Activated effector memory CD4-positive, alpha-beta T cell treated with anti-CD3 and anti-CD28 coated beads, Interleukin-2, amount 50 U/mL, for 16 hours (primary cell): ENCODE measurements around the gene SLC39A11.

Experiments
- DNase-seq: peaks from one replicate; pipeline ENCODE4 v3.0.0-alpha.2; 2020

The SLC39A11 gene

DNA sequence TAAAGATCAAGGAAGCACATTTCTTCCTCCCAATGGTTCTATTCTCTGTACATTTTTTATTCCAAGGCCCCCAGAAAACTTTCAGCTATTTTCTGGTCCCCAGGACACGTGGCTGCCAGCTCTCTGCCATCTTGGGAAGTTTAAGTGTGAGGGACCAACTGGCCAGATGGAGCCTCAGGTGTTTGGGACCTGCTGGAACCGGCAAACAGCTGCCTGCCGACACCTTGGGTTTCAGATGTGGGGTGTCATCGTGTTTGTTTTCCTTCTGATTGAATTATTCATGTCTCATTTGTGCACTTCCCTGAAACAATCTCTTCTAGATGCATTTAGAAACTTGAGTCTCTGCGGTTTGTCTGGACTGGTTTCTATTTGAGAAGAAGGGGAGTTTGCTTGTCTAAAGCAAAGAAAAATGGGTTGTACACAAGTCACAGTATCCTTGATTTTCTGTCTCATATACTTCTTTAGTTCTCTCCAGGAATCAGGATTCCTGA is 386.5 kb downstream of the SLC39A11 start:
- no peak for DNase-seq

DNA sequence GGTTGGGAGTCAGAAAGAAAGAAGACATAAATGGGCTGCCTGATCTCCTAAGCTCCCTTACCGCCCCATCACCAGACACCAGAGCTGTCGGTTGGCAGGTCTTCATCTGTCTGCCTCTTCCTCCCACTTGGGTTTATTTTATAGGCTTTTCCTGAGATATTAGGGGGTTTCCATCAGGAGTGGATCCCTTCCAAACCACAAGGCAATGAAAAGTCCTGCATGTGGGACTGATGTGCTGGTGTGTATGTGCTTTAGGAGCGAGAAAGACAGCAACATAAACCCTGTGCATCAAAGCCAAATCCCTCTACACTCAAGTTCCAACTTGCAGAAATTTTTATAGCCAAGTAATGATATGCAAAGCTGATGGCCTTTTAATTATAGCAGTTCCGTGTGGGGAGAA is 389.5 kb downstream of the SLC39A11 start:
- no peak for DNase-seq

DNA sequence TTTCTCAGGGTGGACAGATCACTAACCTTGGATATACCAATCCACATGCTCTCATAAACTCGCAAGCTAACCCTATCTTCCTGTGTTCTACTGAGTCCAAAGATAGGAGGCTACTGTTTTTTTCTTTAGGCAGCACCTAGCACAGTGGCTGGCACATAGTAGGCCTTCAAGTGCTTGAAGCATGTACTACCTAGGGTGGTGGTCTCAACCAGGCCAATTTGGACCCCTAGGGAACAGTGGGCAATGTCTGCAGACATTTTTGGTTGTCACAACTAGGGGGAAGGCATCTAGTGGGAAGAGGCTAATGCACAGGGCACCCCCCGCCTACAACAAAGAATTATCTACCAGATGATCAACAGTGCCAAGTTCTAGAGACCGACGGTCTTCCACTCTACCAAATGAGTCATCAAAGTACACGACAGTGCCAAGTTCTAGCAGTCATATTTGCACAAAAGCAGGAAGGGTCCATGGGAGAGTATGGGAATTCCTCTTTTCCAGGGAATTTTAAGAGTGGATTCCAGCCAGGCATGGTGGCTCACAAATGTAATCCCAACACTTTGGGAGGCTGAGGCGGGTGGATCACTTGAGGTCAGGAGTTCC is 390.3 kb downstream of the SLC39A11 start:
- DNase-seq, result no peak

DNA sequence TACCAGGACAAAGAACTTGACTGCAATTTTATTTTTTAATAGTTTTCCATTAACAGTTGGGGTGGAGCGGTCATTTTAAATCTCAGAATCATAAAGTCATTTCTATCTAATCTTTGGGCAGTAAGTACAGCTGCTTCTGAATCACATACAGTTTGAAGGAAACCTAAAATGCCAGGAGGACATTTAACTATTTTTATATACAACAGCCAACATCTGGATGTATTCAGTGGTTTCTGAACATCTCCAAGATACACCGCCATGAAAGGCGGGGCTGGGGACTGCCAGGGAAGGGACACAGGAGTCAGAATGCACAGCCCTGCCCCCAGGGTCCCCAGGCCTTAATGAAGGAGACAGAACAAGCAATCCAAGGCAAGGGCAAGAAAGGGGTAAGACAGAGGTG is 392.3 kb downstream of the SLC39A11 start:
- DNase-seq, result no peak

DNA sequence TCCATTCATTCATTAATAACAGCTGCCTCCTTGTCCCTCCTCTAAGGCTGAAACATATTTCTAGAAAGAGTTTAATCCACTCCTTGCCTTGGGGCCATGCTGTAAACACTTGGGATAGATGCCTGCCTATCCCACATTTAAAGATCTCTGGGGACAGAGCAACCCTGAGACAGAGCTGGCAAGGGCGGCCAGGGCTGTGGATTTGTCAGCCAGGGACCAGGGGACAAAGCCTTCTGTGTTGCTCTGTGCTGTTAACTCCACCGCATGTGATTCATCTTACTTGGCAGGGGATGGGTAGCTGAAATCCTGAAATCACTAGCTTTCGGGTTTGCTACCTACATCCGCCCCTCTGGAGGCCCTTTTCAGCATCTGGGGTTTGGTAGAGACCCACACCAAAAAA is 392.9 kb downstream of the SLC39A11 start:
- no peak for DNase-seq

DNA sequence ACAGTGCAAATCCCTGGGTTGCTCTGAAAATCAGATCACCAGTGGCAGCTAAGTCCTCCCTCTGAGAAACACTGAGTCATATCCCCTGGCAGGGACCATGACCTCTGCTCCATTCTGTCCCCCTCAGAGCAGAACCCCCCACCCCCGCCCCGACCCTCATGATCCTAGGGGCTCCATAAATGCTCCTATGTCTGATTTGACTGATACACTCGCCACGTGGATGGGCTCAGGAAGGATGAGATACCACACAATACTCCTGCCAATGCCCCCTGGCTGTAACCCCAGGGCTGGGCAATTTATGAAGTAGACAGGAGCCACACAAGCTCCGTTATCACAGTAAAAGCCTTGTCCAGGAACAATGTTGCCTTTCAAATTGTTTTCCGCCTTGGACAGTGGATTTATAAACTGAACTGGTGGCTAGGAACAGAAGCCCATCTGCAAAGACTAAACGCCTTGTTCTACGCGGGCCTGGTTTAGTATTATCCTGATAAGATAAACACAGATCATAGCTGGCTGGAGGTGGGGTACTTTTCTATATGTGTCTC is 394.8 kb downstream of the SLC39A11 start:
- DNase-seq, result no peak

DNA sequence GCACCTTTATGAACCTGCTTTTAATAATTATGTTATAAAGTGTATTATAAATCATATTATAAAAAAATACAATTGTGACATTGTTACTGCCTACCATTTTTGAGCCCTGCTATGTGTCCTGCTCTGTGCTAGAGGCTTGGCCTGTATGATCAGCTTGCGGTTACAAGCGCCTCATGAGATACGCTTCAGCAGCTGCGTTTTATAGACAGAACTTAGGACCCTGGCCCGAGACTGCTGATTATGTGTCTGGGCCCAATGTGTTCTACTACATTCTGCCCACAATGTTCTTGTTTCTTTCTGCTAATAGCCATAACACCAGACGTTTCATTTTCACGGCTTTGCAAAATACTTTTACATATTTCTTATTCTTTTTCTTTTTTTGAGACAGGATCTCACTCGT is 395.8 kb downstream of the SLC39A11 start:
- DNase-seq, result no peak

DNA sequence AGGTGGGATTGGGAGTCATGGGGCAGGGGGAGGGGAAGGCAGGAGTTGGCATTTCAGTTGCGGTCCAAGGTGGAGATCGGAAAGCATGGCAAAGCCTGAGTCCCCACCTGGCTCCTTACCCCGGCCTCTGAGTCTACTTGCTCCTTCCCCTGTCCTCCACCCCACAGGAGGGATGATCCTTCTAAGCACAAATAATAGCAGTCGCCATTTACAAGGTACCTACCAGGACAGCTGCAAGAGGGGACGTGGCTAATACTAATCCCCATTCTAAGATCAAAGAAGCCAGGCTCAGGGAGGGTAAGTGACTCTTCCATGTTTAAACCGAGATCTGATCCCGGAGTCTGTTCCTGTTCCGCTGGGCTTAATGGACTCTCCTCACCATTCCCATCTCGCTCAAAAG is 396.3 kb downstream of the SLC39A11 start:
- no peak for DNase-seq

DNA sequence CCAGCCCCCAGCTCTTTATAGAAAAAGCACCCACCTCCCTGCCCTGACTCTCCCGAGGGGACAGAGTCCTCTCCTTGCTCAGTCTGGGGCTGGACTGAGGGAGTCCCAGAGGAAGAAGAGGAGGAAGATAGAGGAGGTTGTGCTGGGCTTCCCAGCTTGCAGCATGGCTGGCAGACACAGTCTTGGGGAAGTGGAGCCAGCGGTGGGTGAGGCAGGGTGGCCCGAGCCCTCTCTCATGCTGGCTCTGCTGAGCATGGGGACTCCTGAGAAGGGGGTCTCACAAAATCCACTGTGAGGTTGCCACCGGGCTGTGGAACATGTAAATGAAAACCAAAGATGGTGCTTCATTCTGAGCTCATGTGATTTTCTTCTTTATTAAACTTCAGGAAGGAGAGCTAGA is 398.5 kb downstream of the SLC39A11 start:
- no peak for DNase-seq

DNA sequence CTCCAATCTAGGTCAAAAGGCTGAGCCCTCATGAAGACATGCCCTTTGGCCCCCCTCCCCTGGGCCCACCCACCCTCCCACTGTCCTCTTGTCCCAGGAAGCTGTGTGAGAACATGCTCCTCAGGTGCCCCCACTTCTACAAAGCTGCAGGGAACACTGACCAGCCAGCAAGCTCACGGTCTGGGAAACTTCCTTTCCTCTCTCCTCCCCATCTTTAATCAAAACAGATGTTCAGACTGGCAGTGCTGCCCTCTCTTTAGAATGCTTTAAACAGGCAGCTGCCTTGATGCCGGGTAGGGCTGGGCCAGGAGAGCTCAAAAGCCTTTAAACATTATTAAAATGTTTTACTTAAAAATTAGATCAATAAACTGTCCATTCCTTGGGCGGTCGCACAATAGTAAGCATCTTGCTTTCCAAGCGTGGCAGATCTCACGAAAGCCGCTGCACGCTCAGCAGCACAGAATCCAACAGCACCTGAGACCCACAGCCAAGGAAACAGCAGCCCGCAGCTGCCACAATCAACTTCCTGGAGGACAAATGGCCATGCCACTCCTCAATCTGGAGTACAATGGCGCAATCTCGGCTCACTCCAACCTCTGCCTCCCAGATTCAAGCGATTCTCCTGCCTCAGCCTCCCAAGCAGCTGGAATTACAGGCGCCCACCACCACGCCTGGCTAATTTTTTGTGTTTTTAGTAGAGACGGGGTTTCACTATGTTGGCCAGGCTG is 399.2 kb downstream of the SLC39A11 start:
- DNase-seq, result no peak

DNA sequence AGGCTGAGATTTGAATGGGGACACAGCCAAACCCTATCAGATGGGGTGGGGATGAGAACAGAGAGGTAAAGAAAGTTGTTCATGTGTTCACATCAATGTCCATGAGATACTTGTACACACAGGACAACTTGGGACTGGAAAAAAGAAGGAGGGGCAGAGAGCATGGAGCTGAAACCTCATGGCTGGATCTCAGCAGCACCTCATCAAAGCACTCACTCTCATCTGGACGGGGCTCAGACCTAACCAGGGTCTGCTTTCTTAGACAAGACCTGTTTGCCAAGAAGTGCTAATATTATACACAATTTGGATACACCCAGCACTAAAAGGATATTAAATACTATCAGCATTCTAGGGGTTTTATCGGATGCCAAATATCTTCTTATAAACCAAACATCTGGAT is 399.8 kb downstream of the SLC39A11 start:
- DNase-seq, result no peak

DNA sequence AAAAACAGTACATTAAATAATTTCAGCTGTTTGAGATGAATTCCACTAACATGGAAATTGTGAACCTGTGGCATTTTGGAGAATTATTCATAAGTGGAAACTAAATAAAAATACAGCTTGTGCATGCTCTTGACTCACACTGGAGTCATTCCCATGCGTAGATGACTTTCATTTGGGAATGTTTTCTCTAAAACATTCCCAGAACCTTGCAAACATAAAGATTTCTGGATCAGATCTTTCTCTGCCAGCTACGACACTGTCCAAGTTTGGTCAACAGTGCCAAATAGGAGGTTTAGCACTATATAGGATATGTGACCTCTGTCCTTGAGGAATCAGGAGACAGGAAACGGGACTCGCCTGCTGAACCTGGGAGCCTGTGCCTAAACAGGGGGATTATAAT is 400.9 kb downstream of the SLC39A11 start:
- no peak for DNase-seq

DNA sequence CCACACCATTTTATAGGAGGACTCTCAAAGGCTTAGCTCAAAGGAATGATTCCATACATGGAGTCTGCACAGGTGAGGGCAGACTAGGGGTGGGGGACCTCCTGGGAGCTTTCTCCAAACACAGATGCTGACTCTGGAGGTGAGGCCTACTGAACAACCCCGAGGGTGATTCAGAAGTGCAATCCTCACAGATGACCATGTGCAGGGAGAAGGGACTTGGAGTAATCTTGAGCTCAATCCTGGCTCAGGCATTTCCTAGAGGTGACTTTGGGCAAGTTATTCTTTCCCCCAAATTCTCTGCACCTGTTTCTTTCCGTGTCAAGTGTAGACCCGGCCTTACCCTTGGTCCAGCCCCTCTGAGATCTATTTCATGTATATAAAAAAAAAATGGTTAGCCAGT is 401.5 kb downstream of the SLC39A11 start:
- DNase-seq, result no peak

DNA sequence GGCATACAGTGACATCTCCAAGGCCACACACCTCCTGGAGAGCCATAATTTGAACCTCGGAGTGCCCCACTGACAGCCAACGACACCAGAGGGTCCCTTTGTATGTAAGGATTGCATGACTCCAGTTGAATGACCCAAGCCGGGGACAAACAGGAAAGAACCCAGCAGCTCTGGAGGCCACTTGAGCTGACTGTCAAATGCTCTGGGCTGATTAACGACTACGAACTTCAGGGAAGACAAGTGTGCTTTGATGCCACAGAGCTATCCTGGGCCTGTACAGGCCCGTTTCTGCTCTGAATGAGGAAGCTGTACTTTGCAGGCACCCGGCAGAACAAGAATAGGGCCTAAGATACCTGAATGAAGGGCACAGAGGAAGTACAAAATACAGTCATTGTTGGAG is 404.6 kb downstream of the SLC39A11 start:
- DNase-seq, result no peak

DNA sequence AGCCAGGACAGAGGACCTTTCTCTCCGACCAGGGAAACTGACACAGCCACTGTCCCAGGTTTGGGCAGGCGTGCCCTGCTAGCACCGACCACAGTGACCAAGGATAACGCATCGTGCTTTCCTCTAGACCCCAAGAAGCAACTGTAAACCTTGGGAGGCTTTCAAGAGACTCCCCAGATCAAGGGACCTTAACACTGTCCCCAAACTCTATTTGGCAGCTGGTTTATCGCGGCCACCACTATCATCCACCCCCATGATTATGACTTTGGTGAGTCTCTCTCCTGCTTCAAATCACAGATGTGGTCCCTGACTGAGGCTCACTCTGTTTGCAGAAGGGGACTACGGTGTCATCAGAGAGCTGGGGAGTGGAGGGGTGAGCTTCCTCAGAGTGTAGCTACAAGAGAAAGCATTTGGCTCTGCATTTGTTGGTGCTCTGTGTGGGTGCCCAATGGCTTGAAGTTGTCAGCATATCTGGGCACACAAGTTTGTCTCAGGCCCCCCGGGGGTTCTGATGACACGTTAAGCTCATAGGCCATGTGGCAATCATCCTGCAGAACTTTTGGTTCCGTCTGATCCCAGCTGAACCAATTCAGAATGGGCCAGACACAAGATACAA is 408.0 kb downstream of the SLC39A11 start:
- no peak for DNase-seq

DNA sequence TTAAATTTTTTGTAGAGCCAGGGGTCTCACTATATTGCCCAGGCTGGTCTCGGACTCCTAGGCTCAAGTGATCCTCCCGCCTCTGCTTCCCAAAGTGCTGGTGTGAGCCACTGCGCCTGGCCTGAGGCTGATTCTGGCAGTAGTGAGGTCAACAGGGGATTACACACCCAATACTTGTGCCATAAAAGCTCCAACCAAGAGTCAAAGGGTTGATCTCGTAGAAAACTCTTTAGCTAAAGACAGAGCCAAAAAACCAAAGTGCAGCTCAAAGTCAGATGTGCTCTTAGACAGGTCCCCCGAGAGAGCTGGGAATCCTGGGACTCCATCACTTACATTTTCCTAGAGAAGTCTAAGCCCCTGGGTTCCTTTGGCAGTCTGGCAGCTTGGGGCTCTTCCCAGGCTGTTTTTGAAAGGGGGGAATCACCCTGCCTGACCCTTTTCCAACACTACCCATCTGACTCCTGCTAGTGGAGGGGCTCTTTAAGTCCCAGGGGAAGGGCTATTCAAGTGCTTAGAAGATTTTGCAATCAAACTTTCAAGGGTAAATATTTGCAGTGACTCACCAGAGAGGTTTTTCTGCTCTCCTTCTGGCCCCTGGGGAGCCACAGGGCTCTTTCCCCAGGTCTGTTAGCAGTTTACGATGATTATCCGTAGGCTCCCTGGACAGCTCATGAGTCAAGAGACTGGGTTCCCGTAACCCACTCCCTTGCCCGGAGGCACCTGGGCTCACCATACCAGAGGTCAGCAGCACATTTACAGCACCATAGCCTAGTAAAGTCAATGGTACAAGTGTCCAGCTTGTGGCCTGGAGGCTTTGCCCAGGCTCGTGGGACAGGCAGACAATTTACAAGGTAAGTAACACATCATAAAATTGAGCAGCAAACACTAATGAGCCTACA is 408.7 kb downstream of the SLC39A11 start:
- DNase-seq, result no peak

DNA sequence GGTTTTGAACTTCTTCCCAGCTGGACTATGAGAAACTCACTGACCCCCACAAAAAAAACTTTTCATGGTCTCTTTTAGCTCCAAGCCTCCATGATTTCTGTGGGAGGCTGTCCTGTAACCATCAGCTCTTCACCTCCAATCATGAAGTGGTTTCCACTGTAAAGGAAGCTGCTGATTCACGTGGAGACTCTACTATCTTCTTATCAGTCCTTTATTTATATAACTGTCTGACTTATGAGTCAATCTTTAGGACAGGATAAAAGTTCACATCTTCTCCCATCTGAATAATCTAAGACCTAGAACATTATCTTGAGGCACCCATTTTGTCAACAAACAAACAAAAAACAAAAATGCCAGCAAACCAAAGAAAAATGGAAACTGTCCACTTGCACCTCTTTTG is 409.9 kb downstream of the SLC39A11 start:
- DNase-seq, result no peak

DNA sequence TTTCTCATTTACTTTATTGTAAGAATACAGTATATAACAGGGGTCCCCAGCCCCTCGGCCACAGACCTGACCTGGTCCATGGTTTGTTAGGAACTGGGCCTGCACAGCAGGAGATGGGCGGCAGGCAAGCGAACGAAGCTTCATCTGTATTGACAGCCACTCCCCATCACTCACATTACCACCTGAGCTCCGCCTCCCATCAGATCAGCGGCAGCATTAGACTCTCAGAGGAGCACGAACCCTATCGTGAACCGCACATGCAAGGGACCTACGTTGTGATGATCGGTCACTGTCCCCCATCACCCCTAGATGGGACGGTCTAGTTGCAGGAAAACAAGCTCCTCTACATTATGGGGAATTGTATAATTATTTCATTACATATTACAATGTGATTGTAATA is 410.6 kb downstream of the SLC39A11 start:
- no peak for DNase-seq

DNA sequence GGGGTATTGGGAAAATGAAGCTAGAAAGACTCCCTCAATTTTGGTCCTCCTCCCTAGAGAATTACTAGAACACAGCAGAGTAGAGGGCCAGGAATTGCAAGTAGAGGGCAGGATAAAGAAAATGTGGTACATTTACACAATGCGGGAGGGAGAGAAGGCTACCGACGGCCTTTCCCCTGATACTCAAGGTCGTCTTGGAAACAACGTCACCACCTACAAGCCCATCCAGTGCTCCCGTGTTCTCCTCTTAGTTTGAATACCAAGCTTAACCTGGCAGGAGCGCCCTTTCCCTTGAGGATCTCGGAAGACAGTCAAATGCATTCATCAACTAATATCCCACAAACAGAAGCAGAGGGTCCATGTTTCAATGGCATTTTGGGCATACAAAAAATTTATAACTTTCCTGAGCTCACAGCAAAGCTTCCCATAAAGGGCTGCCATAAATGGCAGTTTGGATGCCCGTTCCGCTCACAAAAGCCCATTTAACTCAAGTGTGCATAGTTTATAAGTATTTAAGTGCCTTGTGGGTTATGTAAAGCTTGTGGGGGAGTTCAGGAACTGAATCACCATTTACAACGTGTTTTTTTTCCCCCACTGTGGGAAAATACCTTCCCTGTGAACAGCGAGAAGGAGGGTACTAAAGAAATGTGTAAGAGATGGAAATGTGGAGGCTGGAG is 414.6 kb downstream of the SLC39A11 start:
- DNase-seq, result no peak

DNA sequence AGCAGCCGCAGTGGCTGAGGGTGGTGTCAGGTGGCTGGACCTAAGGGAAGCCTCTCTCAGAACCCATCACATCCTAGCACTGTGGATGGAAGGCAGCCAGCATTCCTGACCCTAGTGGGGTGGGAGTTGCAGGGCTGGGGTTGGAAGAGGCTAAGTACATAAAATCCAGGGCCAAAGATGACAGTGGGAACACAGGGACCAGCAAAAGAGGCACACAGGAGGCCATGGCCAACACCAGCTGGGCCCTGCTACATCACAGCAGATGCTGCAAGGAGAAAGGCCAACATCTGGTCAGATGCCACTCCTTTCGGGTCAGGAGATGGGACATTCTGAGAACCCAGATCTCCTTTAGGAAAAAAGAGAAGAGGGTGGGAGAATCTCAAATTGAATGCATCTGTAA is 415.4 kb downstream of the SLC39A11 start:
- DNase-seq, result no peak

DNA sequence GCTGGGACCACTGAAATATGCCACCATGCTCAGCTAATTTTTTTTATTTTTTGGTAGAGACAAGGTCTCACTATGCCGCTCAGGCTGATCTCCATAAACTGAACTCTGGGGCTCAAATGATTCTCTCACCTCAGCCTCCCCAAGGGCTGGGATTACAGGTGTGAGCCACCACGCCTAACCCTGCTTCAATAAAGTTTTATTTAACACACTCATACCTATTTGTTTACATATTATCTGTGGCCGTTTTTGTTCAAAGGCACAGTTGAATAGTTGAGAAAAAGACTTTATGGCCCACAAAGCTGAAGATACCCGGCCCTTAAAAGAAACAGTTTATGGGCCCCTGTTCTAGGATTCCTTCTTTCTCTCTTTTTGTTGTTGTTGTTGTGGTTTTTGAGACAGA is 419.8 kb downstream of the SLC39A11 start:
- no peak for DNase-seq

DNA sequence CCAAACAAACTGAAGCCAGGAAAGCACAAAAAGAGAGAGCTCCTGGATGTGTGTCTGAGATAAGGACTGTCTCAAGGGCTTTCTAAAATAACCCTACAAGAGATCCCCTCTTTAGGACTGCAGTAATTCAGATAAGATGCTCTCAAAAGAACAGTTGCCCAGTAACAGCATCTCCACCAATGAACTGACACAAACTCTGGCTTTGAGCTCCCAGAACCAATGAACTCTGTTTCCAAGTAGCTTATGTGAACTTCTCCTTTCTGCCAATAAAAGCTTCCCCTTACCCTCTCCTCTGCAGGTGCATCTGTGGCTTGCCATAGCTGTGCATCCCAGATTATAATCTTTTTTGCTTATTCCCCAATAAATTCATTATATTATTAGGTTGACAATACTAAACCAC is 421.5 kb downstream of the SLC39A11 start:
- no peak for DNase-seq
